Ammon's horn (tissue), 1 donor: ENCODE measurements around the gene MYOM3.
A peak's percentile ranks its signal among the peaks of the same experiment; 100 is the strongest.
"Not testable (repeated sequence)": the region's sequence is repeated elsewhere in the genome, so short reads cannot be mapped to it uniquely, and the experiment has no call there.

Source experiments
- DNase-seq: peaks from one replicate; pipeline ENCODE4 v3.0.0-alpha.2; 2016; ENCODE audit warnings: low spot score

The MYOM3 gene

GRCh38 chr1:24030976-24031516, 80.9 kb downstream of the MYOM3 start:
- DNase-seq = not testable (repeated sequence)

- DNase-seq = peak; percentile 27
These were observed 84.0 kb downstream of the MYOM3 start for GRCh38 chr1:24027838-24028468.

- no peak for DNase-seq
These were observed 89.2 kb downstream of the MYOM3 start for GRCh38 chr1:24022581-24023361.

- DNase-seq = no peak
These were observed 90.3 kb downstream of the MYOM3 start for GRCh38 chr1:24021403-24022266.

- DNase-seq = no peak
These were observed 91.5 kb downstream of the MYOM3 start for GRCh38 chr1:24020470-24020869.

GRCh38 chr1:24020025-24020424, 91.9 kb downstream of the MYOM3 start:
- no peak for DNase-seq

- DNase-seq = peak; percentile 78
These were observed 93.0 kb downstream of the MYOM3 start for GRCh38 chr1:24018611-24019580.

- no peak for DNase-seq
These were observed 96.4 kb downstream of the MYOM3 start for GRCh38 chr1:24015221-24016210.

GRCh38 chr1:24012878-24013277, 99.1 kb downstream of the MYOM3 start:
- DNase-seq = not testable (repeated sequence)

GRCh38 chr1:24010650-24011049, 101.3 kb downstream of the MYOM3 start:
- no peak for DNase-seq

GRCh38 chr1:24009406-24009805, 102.5 kb downstream of the MYOM3 start:
- DNase-seq = no peak

- not testable (repeated sequence) for DNase-seq
These were observed 103.3 kb downstream of the MYOM3 start for GRCh38 chr1:24008574-24009184.

- no peak for DNase-seq
These were observed 104.9 kb downstream of the MYOM3 start for GRCh38 chr1:24007079-24007478.
